GM19023 (cell line): ENCODE measurements around the gene DNM1.

Experiments used
- ATAC-seq: cut with Tn5 transposase; IDR thresholded peaks from one replicate; pipeline ENCODE4 v1.9.1; 2021; ENCODE audit warnings: mild to moderate bottlenecking, moderate library complexity; ENCODE audit not compliant: unreplicated experiment

Gene DNM1

DNA sequence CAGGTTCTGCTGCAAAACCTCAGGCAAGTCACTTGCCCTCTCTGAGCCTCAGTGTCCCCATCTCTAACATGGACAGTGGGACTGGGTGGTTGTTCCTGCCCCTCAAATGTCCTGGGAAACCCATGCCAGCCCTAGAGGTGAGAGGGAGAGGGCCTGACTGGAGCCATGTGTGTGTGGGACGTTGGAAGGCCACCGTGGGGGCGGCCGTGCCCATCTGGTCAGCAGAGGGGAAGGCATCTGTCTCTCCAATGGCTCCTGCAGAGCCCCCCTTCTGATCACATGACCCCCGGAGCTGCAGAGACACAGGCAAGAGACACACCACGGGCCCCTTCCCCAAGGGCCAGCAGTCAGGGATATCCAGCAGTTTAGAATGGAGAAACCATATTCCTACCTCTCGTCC lies 1.7 kb downstream of the DNM1 start:
- no peak for ATAC-seq

DNA sequence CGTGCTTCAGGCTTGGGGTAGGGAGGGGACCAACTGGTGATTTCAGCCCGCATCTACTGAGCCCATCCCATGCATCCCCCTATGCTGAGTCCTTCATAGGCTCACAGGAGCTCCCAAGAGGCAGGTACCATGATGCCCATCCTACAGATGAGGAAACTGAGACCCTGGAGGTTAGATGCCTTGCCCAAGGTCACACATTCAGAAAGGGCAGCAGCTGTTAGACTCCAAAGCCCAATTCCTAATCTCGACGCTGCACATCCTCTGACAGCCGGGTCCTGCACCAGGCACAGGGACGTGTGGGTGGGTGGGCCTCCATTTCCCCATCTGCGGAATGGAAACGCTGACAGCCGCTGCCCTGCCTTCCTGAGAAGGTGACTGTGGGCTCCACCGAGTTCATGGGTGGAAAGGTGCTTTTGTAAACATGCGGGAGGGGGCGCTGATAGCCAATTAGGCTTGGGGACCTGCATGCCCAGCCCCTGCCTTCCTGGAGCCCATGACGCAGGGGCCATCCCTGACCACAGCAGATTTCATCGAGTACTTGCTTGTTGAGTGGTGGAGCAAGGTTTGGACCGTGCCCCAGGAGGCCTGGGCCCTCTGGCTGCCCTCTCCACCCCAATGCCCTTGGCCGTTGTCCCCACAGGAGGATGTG lies 2.2 kb downstream of the DNM1 start:
- ATAC-seq, result no peak

DNA sequence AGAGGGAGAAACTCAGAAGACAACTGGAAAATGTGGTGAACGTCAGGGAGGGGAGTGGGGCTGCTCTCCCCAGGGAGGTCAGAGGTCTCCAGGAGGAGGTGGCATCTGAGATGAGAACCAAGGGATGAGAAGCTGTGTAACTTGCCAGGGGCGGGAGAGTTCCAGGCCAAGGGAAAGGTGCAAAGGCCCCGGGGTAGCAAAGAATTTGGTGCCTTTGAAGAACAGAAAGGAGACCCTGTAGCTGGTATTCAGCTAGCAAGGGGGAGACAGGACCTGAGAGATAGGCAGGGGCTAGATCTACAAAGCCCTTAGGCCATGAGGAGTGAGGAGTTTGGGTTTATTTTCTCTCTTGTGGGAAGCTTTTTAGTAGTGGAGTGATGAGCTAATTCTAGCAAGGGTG lies 3.3 kb downstream of the DNM1 start:
- ATAC-seq, result no peak

DNA sequence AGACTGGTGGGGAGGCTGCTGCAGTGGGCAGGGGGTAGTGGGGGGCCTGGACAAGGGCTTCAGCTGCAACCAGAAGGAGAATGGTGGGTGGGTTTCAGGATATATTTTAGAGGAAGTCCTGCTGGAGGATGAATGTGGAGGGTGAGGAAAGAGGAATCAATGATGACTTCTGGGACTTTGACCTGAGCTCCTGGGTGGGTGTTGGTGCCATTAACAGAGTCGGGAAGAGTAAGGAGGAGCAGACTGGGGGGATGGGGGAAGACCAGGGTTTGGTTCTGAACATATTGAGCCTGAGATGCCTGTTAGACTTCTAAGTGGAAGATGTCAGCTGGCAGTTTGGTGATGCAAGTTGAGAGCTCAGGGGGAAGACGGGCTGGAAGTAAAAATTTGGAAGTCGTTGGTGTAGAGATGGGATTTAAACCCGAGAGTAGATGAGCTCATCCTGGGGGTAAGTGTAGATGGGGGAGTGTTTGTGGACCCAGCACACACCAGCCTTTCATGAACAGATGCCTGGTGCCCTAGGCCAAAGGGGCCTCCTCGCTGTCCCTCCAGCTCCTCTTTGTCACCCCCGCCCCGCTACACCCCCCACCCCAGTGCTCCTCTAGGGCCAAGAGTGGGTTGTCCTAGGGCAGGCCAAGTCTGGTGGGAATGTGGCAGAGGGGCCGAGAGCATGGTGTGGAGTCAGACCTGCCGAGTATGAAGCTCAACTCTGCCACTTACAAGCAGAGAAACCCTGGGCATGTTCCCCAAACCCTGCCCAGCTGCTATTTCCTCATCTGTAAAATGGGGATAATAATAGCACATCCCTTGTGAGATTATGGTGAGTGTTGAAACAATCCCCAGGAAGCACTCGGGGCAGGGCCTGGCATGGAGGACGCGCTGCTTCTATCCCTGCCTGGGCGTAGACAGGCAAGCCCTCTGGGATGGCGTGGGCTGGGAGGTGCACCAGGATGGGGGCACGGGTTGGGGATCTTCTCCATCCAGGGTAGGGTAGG lies 4.0 kb downstream of the DNM1 start:
- no peak for ATAC-seq

DNA sequence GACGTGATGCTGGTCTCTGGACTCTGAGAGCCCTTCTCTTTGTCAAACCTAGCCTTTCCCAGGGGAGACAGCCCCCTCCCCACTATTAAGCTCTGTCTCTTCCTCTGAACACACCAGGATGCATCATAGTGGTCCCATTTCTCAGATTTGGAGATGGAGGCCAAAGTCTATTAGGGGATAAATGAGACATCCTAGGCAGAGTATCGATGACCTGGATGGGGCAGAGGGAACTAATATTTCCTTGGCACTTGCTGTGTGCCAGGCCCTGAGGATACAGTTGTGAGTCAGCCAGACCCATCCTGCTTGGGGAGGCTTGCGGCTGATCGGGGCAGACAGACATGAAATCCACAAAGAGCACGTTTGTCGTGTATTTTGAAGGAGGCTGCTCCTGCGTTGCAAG lies 5.2 kb downstream of the DNM1 start:
- ATAC-seq, result no peak

DNA sequence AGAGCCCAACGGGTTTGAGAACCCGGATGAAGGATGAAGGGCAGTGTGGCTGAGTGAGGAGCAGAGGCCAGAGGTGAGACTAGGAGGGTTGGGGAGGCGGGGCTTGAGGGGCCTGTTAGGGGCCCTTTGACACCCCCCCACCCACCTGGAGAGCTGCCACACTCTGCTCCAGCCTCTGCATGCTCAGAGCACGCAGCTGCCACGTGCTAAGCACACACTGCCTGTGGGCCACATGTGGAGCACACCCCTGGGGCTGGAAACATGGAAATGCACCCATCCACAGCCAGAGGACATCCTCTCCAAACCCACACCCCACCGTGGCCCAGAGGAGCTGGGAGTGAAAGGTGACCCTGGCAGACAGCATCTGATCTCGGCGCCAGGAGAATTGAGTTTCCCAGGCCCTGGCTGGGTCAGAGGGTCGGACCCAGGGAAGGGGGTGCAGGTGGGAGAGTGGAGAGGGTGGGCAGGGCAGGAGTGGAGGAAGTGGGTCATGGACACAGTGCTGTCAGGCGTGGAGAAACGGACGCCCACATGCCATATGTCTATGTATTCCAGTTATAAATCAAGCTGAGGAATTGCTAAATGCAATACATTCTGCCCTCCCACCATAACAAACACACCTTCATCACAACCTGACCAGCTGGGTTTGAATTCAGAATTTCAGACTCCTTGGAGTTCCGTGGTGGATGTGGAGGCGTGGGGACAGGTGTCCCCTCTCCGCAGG lies 5.9 kb downstream of the DNM1 start:
- no peak for ATAC-seq

DNA sequence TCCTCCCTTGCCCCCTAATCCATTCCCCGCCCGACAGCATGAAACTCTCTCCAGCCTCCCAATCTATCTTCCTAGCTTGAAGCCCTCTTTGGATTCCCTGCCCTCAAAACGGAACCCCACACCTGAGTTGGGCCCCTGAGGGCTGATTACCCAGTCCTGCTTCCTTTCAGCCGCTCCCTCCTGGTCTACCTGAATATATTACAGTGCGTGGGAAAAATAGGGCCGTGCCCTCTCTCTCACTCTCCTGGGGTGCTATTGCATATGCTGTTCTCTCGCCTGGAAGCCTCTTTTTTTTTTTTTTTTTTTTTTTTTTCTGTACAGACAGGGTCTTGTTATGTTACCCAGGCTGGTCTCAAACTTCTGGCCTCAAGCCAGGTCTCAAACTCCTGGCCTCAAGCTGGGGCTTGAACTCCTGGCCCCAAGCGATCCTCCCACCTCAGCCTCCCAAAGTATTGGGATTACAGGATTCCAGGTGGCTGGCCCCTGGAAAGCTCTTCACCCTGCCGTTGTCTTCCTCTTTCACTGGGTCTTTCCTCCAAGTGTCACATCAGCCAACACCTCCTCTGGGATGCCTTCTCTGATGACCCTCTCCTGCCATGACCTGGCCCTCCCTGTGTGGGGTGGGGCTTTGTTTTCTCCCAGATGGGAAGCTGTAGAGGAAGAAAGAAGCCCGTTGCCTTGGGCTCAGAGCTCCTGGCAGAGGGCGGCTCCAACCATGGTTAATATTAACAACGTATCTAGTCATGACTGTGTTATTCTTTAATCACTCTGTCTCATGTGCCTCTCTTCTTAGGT lies 8.2 kb downstream of the DNM1 start:
- no peak for ATAC-seq

DNA sequence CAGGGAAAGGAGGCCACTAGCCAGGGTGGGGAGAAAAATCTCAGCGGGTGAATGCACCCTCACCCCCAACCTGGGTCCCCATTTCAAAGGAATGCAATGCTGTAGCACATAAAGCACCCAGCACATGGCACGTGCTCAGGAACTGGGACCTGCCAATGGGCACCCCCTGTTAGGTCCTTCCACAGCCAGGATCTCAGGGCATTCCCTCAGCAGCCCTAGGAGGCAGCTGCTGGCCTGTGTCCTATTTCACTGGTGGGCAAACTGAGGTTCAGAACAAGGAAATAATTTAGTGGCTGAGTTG lies 8.8 kb downstream of the DNM1 start:
- ATAC-seq, result no peak

DNA sequence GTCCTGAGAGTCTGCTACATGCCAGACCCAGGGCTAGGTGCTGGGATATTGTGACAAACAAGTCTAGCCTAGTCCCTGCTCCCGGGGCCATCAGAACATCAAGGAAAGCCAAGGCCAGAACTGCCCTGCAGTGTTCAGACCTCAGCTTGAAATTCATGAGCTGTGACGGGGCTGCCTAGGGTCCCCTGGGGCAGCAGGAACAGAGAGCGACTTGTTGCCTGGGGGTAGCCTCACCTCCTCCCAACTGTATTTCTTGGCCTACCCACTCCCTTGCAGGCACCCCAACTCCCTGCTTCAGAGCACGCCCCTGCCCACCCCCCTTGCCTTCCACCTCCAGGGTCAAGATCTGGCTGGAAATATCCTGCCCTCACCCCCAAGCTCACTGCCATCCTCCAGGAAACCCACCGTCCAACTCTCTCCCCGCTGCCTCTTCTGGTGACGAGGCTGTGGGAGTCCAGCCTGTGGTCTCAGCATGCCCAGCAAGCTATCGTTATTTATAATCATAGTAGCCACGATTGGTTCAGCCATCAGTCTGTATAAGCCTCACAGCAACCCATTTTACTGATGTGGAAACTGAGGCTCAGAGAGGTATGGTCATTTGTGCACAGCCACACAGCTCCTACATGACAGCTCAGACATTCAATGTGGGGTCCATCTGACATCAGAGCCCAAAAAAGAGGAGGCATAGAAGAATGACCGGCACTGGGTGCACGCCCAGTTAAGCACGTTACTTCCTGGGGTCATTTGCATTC lies 10.7 kb downstream of the DNM1 start:
- no peak for ATAC-seq

DNA sequence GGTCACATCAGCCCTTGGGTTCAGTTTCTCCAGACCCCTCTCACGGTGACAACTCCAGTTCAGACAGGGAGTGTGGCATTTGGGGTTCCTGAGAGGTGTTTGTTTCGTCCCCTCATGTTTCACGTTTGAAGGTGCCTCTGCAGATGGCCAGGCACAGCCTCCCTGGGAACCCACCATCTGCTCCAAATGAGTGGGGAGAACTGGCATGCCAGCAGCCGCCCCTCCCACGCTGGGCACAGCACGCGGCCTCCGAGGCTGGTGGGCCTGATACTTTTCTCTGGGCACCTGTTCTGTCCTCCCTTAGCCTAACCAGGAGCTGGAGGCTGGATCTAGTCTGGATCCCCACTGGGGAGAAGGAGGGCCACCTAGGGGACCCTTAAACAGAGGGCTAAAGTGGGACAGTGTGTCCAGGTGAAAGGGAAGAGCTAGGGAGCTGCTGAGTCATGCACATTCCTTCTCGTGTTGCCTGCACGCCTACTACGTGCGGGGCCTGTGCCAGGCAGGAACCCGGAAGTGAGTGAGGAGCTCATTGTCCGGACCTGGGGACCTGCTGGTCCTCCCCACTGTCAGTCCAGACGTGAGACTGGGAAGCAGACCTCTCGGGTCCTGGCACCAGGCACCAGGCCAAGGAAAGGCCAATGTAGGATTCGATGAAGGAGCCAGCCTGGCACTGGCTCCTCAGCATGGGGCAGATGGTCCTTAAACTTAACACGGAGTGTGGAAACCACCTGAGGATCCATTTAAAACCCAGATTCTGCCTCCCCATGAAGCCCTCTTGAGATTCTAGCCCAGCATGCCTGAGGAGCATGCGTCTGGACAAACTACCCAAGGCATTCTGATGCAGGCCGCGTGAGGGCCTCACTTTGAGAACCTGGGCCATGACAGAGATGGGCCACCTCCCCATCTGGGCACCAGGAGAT lies 11.7 kb downstream of the DNM1 start:
- no peak for ATAC-seq

DNA sequence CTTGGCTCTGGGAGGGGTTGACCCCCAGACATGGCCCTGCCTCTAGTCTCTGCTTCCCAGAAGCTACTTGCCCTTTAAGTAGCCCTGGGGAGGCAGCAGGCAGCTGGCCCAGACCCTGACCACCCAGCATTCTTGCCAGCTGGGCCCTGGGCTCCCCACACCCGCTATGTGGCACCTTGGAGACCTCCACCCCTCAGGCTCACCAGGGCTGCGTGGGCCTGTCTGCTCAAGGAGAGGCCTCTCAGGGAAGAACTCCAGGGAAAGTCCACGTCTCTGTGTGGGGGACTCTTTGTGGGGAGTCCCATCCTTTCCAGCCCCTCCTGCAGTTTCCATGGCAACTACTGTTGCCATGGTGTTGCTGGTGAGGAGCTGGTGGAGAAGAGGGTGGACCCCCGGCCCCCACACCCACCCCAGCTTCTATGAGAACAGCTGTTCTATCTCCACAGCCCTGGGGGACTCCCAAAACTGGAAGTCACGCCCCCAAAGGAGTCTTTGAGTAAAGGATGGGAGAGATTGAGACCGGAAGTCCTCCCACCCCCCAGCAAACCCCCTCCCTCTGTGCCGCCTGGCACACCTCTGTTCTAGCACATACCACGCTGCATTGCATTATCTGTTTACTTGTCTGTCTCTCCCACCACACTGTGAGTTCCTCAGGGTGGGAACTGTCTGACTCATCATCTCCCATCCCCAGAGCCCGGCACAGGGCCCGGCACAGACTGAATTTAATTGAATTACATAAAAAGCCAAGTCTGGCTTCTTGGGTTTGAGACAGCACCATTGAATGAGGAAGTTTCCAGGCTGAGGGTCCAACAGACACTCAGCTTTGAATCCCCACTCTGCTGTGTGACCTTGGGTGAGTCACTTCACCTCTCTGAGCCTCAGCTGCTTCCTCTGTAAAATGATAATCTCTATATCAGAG lies 12.6 kb downstream of the DNM1 start:
- ATAC-seq, result no peak

DNA sequence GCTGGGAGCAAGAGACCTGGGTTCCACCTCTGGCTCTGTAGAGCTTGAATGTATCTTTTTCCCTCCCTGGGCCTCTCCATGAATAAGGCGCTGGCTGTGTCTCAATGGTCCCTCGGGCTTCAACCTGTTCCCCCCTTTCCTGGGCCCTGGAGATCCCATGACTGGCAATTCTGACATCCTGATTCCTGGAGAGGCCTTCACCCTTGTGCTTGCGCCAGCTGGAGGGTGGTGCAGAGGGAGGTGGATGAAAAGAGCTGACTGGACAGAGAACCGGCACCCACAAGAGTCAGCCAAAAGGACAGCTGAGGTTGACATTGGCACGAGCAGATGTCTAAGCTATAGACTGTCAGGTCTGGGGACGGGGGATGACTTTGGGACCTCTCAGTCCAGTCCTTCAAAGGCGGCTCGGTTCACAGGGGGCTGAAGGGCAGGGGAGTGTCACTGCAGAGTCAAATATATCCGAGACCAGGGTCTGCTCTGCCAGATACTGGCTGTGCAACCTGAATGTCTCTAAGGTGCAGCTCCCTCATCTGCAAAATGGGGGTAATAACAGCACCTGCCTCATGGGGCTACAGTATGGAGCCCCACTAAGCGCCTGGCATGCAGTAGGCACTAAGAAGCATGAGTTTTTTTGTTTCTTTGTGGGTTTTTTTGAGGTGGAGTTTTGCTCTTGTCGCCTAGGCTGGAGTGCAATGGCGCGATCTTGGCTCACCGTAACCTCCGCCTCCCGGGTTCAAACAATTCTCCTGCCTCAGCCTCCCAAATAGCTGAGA lies 13.8 kb downstream of the DNM1 start:
- ATAC-seq, result no peak

DNA sequence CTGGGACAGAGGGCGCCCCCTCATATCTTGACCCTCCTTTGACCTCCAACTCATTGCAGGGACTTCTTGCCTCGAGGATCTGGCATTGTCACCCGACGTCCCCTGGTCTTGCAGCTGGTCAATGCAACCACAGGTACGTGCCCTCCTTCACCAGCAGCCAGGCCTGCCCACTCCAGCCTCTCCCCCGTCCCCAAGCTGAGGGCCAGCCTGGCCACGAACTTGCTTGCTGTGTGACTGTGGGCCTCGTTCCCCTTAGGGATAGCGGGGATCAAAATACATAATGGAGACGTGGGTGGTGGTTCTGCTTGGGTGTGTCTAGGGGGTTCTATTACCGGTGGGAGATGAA lies 15.0 kb downstream of the DNM1 start:
- no peak for ATAC-seq

DNA sequence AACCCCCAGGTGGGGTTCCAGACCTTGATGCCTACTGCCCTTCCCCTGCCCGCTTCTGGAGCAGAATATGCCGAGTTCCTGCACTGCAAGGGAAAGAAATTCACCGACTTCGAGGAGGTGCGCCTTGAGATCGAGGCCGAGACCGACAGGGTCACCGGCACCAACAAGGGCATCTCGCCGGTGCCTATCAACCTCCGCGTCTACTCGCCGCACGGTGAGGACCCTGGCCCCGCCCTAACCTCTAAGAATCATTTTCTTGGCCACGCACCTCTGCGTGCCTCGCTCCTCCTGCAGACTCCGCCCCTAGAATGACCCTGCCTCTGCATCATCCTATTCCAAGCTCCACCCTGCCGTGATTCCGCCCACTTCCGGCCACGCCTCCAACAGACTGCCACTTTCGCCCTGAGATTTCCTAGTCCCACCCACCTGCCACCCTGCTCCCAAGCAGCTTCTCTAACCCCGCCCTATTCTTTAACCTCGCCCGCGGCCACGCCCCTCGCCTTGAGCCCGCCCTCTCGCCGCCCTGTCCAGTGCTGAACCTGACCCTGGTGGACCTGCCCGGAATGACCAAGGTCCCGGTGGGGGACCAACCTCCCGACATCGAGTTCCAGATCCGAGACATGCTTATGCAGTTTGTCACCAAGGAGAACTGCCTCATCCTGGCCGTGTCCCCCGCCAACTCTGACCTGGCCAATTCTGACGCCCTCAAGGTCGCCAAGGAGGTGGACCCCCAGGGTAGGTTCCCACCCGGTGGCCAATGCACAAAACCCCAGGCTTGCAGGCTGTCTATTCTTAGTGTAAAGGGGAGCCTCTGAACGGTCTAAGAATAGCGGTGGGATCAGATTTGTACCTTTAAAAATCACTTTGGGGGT lies 15.6 kb downstream of the DNM1 start:
- peak; percentile 90 for ATAC-seq

DNA sequence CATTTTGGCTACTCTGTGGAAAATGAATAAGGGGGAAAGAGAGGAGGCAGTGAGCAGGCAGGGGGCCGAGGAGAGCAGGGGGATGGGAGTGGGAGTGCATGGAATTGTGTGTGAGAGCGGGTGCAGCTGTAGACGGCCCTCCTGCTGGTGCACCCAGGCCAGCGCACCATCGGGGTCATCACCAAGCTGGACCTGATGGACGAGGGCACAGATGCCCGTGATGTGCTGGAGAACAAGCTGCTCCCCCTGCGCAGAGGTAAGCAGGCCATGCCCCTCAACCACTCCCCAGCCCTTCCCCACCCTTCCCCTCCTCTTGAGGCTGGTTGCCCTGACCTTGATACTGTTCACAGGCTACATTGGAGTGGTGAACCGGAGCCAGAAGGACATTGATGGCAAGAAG lies 16.7 kb downstream of the DNM1 start:
- ATAC-seq, result no peak

DNA sequence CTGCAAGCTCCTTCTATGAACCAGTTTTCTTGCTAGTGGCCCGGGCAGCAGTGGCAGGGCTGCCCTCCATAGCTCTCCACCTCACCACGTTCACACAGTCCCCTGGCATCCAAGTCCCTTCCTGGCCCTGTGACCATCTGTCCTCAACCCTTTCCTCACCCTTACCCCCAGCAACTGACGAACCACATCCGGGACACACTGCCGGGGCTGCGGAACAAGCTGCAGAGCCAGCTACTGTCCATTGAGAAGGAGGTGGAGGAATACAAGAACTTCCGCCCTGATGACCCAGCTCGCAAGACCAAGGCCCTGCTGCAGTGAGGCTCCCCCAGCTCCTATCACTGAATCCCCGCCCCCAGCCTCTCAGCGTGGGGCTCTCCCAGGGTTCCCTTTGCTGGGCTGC lies 18.8 kb downstream of the DNM1 start:
- ATAC-seq, result no peak
